Bronchial epithelial cell (primary cell): Measurements from ENCODE around the gene PLET1. TPM values are rescaled to one million over a fixed set of nuclear protein-coding genes. Genes with fewer than 3 reads are reported as not detected.

Experiments
- DNase-seq: peaks from one replicate; pipeline ENCODE4 v3.0.0-alpha.2; 2010; ENCODE audit warnings: low read depth
- FAIRE-seq: peaks from 2 replicates; lab custom pipeline; 2011; peaks lifted over from hg19 to GRCh38; lab: Jason Lieb, UNC
- H3K27me3 ChIP-seq: 2 replicates; pipeline ENCODE4 v1.5.1; 2011; ENCODE audit warnings: low read length; ENCODE audit not compliant: control insufficient read depth, insufficient read depth
- H3K36me3 ChIP-seq: 2 replicates; pipeline ENCODE4 v1.5.1; 2011; ENCODE audit warnings: low read length; ENCODE audit not compliant: control insufficient read depth, insufficient read depth
- H3K4me3 ChIP-seq: 2 replicates; pipeline ENCODE4 v1.5.1; 2011; ENCODE audit warnings: mild to moderate bottlenecking, low read depth, low read length, control low read depth
- CTCF ChIP-seq: IDR thresholded peaks from 2 replicates; pipeline ENCODE4 v1.5.1; 2011; ENCODE audit warnings: mild to moderate bottlenecking, moderate library complexity, low read length, control low read depth, inconsistent platforms; ENCODE audit not compliant: insufficient read depth, severe bottlenecking
- total RNA-seq: library from RNA; depleted of rRNA; stranded (reverse); fragments of >200 nt; gene quantifications from 2 replicates; pipeline ENCODE4 v1.2.1, GENCODE V29; 2014

The PLET1 gene
- total RNA-seq, 1 donor from 2014 or later, result not detected

GRCh38 chr11:112291191-112291590, 30.5 kb upstream of the PLET1 start:
- H3K4me3 ChIP-seq, result no peak overlapping the region
- H3K36me3 ChIP-seq, result peaks cover 2% of the 10 kb centered on the region
- no peaks in the 10 kb centered on the region for H3K27me3 ChIP-seq
- FAIRE-seq (no peak), DNase-seq (no peak)
- no peak for TF ChIP-seq CTCF

GRCh38 chr11:112290493-112290850, 29.8 kb upstream of the PLET1 start:
- FAIRE-seq (no peak), DNase-seq (no peak)
- H3K4me3 ChIP-seq, result peak overlapping the region; percentile 44
- peaks cover 2% of the 10 kb centered on the region for H3K36me3 ChIP-seq
- H3K27me3 ChIP-seq, result no peaks in the 10 kb centered on the region
- no peak for TF ChIP-seq CTCF

- H3K27me3 ChIP-seq, result no peaks in the 10 kb centered on the region
- peak overlapping the region; percentile 44 for H3K4me3 ChIP-seq
- peaks cover 2% of the 10 kb centered on the region for H3K36me3 ChIP-seq
- TF ChIP-seq CTCF, result peak; percentile 79
- FAIRE-seq, result peak; percentile 58
- DNase-seq, result peak; percentile 37
Measured at GRCh38 chr11:112289588-112290492, 29.2 kb upstream of the PLET1 start.

GRCh38 chr11:112288021-112288420, 27.4 kb upstream of the PLET1 start:
- TF ChIP-seq CTCF, result no peak
- no peak for FAIRE-seq

GRCh38 chr11:112285841-112286311, 25.2 kb upstream of the PLET1 start:
- no peak overlapping the region for H3K4me3 ChIP-seq
- FAIRE-seq (no peak), DNase-seq (no peak)
- no peaks in the 10 kb centered on the region for H3K36me3 ChIP-seq
- no peaks in the 10 kb centered on the region for H3K27me3 ChIP-seq
- no peak for TF ChIP-seq CTCF

More at GRCh38 chr11:112288021-112288420, 27.4 kb upstream of the PLET1 start:
- H3K4me3 ChIP-seq, result no peak overlapping the region
- no peaks in the 10 kb centered on the region for H3K27me3 ChIP-seq
- H3K36me3 ChIP-seq, result no peaks in the 10 kb centered on the region
- no peak for DNase-seq
